ENCODE measurements around the gene CPLX3.
A peak's percentile ranks its signal among the peaks of the same experiment; 100 is the strongest.

CPLX3 gene

DNA sequence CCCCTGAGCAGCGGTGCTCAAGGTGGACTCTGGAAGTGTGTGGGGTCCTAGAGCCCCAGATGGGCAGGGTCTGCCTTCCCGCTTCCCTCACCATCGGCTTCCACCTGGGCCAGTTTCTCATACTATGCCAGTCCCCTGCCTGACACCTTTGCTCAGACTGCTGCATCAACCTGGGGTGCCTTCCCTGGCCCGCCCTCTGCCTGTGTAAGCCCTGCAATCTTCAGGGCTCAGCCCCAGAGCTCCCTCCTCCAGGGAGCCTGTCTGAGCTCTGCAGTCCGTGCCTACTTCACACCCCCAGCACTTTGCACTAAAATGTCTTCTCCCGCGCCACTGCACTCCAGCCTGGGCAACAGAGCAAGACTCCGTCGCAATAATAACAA, 31.5 kb upstream of the CPLX3 start:
- Histone ChIP-seq H3K4me1 (ENCODE audit: control insufficient read depth in 1 of 2, insufficient read depth in 2 of 2, low read length in 2 of 2) (peaks cover 64 to 78% of the 10 kb centered on the region in 2 donors), H3K36me3 (ENCODE audit: control insufficient read depth in 1 of 2, insufficient read depth in 2 of 2, low read length in 2 of 2) (peaks cover 5 to 30% of the 10 kb centered on the region in 2 donors), H3K9me3 (ENCODE audit: control insufficient read depth in 1 of 2, low read length in 2 of 2) (no peaks in the 10 kb centered on the region), H3K27ac (ENCODE audit: low read depth, low read length) (no peak overlapping the region), H3K27me3 (ENCODE audit: control insufficient read depth in 1 of 2, insufficient read depth in 2 of 2, low read length in 2 of 2) (no peaks in the 10 kb centered on the region), H3K9ac (ENCODE audit: low read depth in 1 of 2, low read length in 2 of 2) (no peak overlapping the region), H3K4me3 (ENCODE audit: low read depth in 1 of 2, low read length in 2 of 2) (no peak overlapping the region)

DNA sequence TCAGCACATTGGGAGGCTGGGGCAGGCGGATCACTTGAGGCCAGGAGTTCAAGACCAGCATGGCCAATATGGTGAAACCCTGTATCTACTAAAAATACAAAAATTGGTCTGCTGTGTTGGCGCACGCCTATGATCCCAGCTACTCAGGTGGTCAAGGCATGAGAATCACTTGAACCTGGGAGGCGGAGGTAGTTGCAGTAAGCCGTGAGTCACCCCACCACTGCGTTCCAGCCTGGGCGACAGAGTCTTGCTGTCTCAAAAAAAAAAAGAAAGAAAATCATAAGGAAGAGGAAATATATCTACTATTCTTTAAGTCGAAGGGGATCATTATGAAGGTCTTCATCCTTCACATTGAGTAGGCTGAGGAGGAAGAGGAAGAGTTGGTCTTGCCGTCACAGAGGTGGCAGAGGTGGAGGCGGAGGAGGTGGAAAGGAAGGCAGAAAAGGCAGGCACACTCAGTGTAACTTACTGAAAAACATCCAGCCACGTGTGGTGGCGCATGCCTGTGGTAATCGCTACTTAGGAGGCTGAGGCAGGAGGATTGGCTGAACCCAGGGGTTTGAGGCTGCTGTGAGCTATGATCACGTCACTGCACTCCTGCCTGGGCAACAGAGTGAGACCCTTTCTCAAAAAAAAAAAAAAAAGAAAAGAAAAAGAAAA, 30.3 kb upstream of the CPLX3 start:
- Histone ChIP-seq H3K36me3 (ENCODE audit: control insufficient read depth in 1 of 2, insufficient read depth in 2 of 2, low read length in 2 of 2) (peaks cover 5 to 38% of the 10 kb centered on the region in 2 donors), H3K9me3 (ENCODE audit: control insufficient read depth in 1 of 2, low read length in 2 of 2) (no peaks in the 10 kb centered on the region), H3K27ac (ENCODE audit: low read depth, low read length) (no peak overlapping the region), H3K9ac (ENCODE audit: low read depth in 1 of 2, low read length in 2 of 2) (no peak overlapping the region), H3K4me1 (ENCODE audit: control insufficient read depth in 1 of 2, insufficient read depth in 2 of 2, low read length in 2 of 2) (peaks cover 60 to 76% of the 10 kb centered on the region in 2 donors), H3K27me3 (ENCODE audit: control insufficient read depth in 1 of 2, insufficient read depth in 2 of 2, low read length in 2 of 2) (no peaks in the 10 kb centered on the region), H3K4me3 (ENCODE audit: low read depth in 1 of 2, low read length in 2 of 2) (no peak overlapping the region)

DNA sequence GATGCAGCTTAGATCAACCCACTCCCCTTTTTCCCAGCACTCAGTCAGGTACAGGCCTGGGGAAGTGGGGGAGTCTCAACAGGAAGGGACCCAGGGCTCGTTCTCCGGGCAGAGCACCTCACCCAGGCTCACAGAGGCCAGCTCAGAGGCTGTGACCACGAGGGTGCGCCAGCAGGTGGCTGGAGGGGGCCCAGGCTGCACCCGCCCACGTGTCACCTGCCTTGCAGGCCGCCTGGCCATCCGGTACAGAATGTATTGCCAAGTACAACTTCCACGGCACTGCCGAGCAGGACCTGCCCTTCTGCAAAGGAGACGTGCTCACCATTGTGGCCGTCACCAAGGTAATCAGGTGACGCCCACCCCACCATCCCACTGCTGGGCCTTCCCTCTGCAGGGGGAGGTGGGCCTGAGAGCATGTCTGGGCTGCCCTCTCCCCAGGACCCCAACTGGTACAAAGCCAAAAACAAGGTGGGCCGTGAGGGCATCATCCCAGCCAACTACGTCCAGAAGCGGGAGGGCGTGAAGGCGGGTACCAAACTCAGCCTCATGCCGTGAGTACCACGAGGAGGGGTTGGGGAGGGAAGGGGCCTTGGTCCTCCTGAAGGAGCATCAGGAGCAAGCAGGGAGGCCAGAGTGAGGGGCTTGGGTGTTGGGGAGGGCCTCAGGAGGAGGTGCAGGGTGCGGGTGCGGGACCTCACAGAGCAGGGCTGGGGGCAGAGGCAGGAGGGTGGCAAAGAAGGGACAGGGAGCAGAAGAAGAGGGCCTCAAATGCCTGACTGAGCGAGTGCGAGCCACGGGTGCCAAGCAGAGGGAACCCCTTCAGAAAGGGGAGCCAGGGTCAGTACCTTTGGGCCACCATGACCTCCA, 27.8 kb upstream of the CPLX3 start:
- Histone ChIP-seq H3K4me1 (ENCODE audit: control insufficient read depth in 1 of 2, insufficient read depth in 2 of 2, low read length in 2 of 2) (peaks cover 36 to 52% of the 10 kb centered on the region in 2 donors), H3K4me3 (ENCODE audit: low read depth in 1 of 2, low read length in 2 of 2) (no peak overlapping the region), H3K36me3 (ENCODE audit: control insufficient read depth in 1 of 2, insufficient read depth in 2 of 2, low read length in 2 of 2) (peaks cover 13 to 52% of the 10 kb centered on the region in 2 donors), H3K9me3 (ENCODE audit: control insufficient read depth in 1 of 2, low read length in 2 of 2) (no peaks in the 10 kb centered on the region), H3K27ac (ENCODE audit: low read depth, low read length) (no peak overlapping the region), H3K27me3 (ENCODE audit: control insufficient read depth in 1 of 2, insufficient read depth in 2 of 2, low read length in 2 of 2) (no peaks in the 10 kb centered on the region), H3K9ac (ENCODE audit: low read depth in 1 of 2, low read length in 2 of 2) (no peak overlapping the region)

DNA sequence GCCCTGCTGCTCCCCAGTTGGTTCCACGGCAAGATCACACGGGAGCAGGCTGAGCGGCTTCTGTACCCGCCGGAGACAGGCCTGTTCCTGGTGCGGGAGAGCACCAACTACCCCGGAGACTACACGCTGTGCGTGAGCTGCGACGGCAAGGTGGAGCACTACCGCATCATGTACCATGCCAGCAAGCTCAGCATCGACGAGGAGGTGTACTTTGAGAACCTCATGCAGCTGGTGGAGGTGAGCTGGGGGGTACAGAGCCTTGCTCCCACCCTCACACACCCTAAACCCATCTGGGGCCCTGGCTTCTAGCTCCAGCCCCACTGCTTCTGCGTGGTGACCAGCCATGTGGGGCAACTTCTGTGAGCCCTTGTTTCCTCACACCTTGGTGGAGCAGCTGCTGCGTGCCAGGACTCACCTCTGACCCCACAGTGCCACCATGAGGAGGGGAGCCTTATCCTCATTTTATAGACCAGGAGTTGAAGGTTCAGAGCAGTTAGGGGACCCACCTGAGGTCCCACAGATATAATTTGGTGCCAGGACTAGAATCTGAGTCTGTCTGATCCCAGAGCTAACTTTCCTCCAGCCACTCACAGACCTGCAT, 27.1 kb upstream of the CPLX3 start:
- Histone ChIP-seq H3K9me3 (ENCODE audit: control insufficient read depth in 1 of 2, low read length in 2 of 2) (no peaks in the 10 kb centered on the region), H3K36me3 (ENCODE audit: control insufficient read depth in 1 of 2, insufficient read depth in 2 of 2, low read length in 2 of 2) (peaks cover 14 to 59% of the 10 kb centered on the region in 2 donors), H3K9ac (ENCODE audit: low read depth in 1 of 2, low read length in 2 of 2) (peak overlapping the region in 1 of 2 donors; percentile 2), H3K27ac (ENCODE audit: low read depth, low read length) (peak overlapping the region; percentile 28), H3K4me3 (ENCODE audit: low read depth in 1 of 2, low read length in 2 of 2) (no peak overlapping the region), H3K27me3 (ENCODE audit: control insufficient read depth in 1 of 2, insufficient read depth in 2 of 2, low read length in 2 of 2) (no peaks in the 10 kb centered on the region), H3K4me1 (ENCODE audit: control insufficient read depth in 1 of 2, insufficient read depth in 2 of 2, low read length in 2 of 2) (peaks cover 36 to 48% of the 10 kb centered on the region in 2 donors)

DNA sequence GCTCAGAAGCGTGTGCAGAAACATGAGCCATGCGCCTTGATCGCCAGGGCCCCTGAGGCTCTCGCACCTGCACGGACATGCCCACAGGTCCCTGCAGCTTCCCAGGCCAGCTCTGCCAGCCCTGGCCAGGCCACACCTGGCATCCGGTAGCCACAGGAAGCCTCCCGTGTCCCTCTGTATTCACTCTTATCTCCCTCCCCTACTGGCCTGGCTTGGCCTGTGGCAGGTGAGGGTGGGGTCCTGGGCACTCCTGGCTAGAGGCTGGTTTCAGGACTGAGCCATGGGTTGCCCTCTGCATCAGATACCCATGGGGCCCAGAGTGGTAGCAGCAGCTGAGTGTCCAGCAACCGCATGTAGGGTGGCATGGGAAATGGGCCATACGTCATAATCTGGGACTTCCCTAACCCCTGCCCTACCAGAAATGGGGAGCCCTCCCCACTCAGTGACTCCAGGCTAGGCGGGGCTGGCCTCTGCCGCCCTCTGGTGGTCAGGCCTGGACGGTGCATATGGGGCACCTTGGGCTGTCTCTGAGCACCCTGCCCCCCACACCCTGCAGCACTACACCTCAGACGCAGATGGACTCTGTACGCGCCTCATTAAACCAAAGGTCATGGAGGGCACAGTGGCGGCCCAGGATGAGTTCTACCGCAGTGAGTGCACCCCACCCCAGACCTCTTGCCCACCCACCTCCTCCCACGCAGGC, 26.4 kb upstream of the CPLX3 start:
- H3K9me3 ChIP-seq (ENCODE audit: control insufficient read depth in 1 of 2, low read length in 2 of 2) = no peaks in the 10 kb centered on the region
- peak overlapping the region in 1 of 2 donors; percentile 39 for H3K9ac ChIP-seq (ENCODE audit: low read depth in 1 of 2, low read length in 2 of 2)
- no peak overlapping the region for H3K4me3 ChIP-seq (ENCODE audit: low read depth in 1 of 2, low read length in 2 of 2)
- H3K36me3 ChIP-seq (ENCODE audit: control insufficient read depth in 1 of 2, insufficient read depth in 2 of 2, low read length in 2 of 2) = peaks cover 14 to 59% of the 10 kb centered on the region in 2 donors
- H3K4me1 ChIP-seq (ENCODE audit: control insufficient read depth in 1 of 2, insufficient read depth in 2 of 2, low read length in 2 of 2) = peaks cover 33 to 41% of the 10 kb centered on the region in 2 donors
- peak overlapping the region; percentile 28 for H3K27ac ChIP-seq (ENCODE audit: low read depth, low read length)
- no peaks in the 10 kb centered on the region for H3K27me3 ChIP-seq (ENCODE audit: control insufficient read depth in 1 of 2, insufficient read depth in 2 of 2, low read length in 2 of 2)

DNA sequence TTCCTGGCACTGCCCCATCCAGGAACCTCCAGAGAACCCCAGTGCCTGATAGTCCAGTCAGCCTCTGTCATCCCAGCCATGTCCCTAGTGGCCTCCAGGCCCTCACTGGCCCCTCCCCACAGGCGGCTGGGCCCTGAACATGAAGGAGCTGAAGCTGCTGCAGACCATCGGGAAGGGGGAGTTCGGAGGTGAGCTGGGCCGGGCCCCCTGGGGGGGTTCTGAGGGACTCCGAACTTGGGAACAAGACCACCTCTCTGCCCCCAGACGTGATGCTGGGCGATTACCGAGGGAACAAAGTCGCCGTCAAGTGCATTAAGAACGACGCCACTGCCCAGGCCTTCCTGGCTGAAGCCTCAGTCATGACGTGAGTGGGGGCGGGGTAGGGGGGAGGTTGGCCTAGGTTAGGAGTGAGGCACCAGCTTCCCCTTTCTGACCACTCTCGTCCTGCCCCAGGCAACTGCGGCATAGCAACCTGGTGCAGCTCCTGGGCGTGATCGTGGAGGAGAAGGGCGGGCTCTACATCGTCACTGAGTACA, 25.8 kb upstream of the CPLX3 start:
- peaks cover 14 to 59% of the 10 kb centered on the region in 2 donors for H3K36me3 ChIP-seq (ENCODE audit: control insufficient read depth in 1 of 2, insufficient read depth in 2 of 2, low read length in 2 of 2)
- peaks cover 32 to 35% of the 10 kb centered on the region in 2 donors for H3K4me1 ChIP-seq (ENCODE audit: control insufficient read depth in 1 of 2, insufficient read depth in 2 of 2, low read length in 2 of 2)
- no peaks in the 10 kb centered on the region for H3K9me3 ChIP-seq (ENCODE audit: control insufficient read depth in 1 of 2, low read length in 2 of 2)
- no peak overlapping the region for H3K4me3 ChIP-seq (ENCODE audit: low read depth in 1 of 2, low read length in 2 of 2)
- no peak overlapping the region for H3K27ac ChIP-seq (ENCODE audit: low read depth, low read length)
- no peak overlapping the region for H3K9ac ChIP-seq (ENCODE audit: low read depth in 1 of 2, low read length in 2 of 2)
- H3K27me3 ChIP-seq (ENCODE audit: control insufficient read depth in 1 of 2, insufficient read depth in 2 of 2, low read length in 2 of 2) = no peaks in the 10 kb centered on the region

DNA sequence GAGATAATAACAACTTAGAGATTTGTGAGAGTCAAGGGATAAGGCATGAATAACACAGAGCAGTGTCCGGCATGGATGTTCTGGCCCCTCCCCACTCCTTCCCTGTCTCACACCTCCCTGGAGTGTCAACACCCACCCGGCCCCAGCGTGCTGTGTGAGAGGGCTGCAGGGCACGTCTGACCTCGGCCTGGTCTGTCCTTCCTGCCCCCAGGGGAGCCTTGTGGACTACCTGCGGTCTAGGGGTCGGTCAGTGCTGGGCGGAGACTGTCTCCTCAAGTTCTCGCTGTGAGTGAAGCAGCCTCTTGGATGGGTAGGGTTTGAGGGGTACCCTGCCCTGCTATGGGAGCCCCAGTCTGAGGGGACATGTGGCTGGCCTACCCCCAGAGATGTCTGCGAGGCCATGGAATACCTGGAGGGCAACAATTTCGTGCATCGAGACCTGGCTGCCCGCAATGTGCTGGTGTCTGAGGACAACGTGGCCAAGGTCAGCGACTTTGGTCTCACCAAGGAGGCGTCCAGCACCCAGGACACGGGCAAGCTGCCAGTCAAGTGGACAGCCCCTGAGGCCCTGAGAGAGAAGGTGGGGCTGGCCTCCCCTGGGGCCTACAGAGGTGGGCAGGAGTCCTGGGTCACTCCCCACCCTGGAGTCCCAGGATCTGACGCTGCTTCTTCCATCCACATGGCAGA, 25.0 kb upstream of the CPLX3 start:
- H3K36me3 ChIP-seq (ENCODE audit: control insufficient read depth in 1 of 2, insufficient read depth in 2 of 2, low read length in 2 of 2) = peaks cover 14 to 59% of the 10 kb centered on the region in 2 donors

DNA sequence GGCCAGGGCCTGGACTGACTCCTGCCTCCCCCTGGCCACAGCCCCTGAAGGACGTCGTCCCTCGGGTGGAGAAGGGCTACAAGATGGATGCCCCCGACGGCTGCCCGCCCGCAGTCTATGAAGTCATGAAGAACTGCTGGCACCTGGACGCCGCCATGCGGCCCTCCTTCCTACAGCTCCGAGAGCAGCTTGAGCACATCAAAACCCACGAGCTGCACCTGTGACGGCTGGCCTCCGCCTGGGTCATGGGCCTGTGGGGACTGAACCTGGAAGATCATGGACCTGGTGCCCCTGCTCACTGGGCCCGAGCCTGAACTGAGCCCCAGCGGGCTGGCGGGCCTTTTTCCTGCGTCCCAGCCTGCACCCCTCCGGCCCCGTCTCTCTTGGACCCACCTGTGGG, 24.1 kb upstream of the CPLX3 start:
- H3K27me3 ChIP-seq (ENCODE audit: control insufficient read depth in 1 of 2, insufficient read depth in 2 of 2, low read length in 2 of 2) = no peaks in the 10 kb centered on the region
- peaks cover 14 to 59% of the 10 kb centered on the region in 2 donors for H3K36me3 ChIP-seq (ENCODE audit: control insufficient read depth in 1 of 2, insufficient read depth in 2 of 2, low read length in 2 of 2)
- no peak overlapping the region for H3K9ac ChIP-seq (ENCODE audit: low read depth in 1 of 2, low read length in 2 of 2)
- H3K4me1 ChIP-seq (ENCODE audit: control insufficient read depth in 1 of 2, insufficient read depth in 2 of 2, low read length in 2 of 2) = peaks cover 37 to 40% of the 10 kb centered on the region in 2 donors
- no peak overlapping the region for H3K4me3 ChIP-seq (ENCODE audit: low read depth in 1 of 2, low read length in 2 of 2)
- no peak overlapping the region for H3K27ac ChIP-seq (ENCODE audit: low read depth, low read length)
- no peaks in the 10 kb centered on the region for H3K9me3 ChIP-seq (ENCODE audit: control insufficient read depth in 1 of 2, low read length in 2 of 2)

More for the DNA sequence above, 25.0 kb upstream of the CPLX3 start:
- Histone ChIP-seq H3K4me3 (ENCODE audit: low read depth in 1 of 2, low read length in 2 of 2) (no peak overlapping the region), H3K27ac (ENCODE audit: low read depth, low read length) (no peak overlapping the region), H3K4me1 (ENCODE audit: control insufficient read depth in 1 of 2, insufficient read depth in 2 of 2, low read length in 2 of 2) (peaks cover 32 to 35% of the 10 kb centered on the region in 2 donors), H3K9ac (ENCODE audit: low read depth in 1 of 2, low read length in 2 of 2) (no peak overlapping the region), H3K27me3 (ENCODE audit: control insufficient read depth in 1 of 2, insufficient read depth in 2 of 2, low read length in 2 of 2) (no peaks in the 10 kb centered on the region), H3K9me3 (ENCODE audit: control insufficient read depth in 1 of 2, low read length in 2 of 2) (no peaks in the 10 kb centered on the region)

DNA sequence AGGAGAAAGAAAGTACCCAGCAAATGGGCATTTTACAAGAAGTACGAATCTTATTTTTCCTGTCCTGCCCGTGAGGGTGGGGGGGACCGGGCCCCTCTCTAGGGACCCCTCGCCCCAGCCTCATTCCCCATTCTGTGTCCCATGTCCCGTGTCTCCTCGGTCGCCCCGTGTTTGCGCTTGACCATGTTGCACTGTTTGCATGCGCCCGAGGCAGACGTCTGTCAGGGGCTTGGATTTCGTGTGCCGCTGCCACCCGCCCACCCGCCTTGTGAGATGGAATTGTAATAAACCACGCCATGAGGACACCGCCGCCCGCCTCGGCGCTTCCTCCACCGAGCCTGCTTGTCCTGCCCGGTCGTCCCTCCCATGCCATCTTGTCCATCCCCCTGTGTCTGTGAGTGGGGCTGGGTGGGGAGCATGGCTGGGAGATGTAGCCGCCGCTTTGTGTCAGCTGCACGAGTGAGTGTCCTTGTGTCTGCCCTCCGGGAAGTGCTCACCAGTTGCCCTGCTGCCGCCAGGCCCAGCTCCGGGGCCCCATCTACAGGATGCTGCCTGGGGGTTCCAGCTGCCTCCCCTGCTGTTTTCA, 23.5 kb upstream of the CPLX3 start:
- H3K4me1 ChIP-seq (ENCODE audit: control insufficient read depth in 1 of 2, insufficient read depth in 2 of 2, low read length in 2 of 2) = peaks cover 34 to 37% of the 10 kb centered on the region in 2 donors
- H3K4me3 ChIP-seq (ENCODE audit: low read depth in 1 of 2, low read length in 2 of 2) = no peak overlapping the region
- no peaks in the 10 kb centered on the region for H3K27me3 ChIP-seq (ENCODE audit: control insufficient read depth in 1 of 2, insufficient read depth in 2 of 2, low read length in 2 of 2)
- H3K9me3 ChIP-seq (ENCODE audit: control insufficient read depth in 1 of 2, low read length in 2 of 2) = no peaks in the 10 kb centered on the region
- H3K36me3 ChIP-seq (ENCODE audit: control insufficient read depth in 1 of 2, insufficient read depth in 2 of 2, low read length in 2 of 2) = peaks cover 14 to 58% of the 10 kb centered on the region in 2 donors
- H3K27ac ChIP-seq (ENCODE audit: low read depth, low read length) = no peak overlapping the region
- H3K9ac ChIP-seq (ENCODE audit: low read depth in 1 of 2, low read length in 2 of 2) = no peak overlapping the region
